SK-N-SH treated with all-trans-retinoic acid at 6 μM for 48 hours (cell line): ENCODE data around the gene SIDT1.

Experiments used
- BACH2 ChIP-seq: fragments of 250-450 bp; sonication (Bioruptor Pico); IDR thresholded peaks from 2 replicates; pipeline ENCODE4 v1.9.0; 2021; ENCODE audit warnings: mild to moderate bottlenecking, borderline replicate concordance
- CREB5 ChIP-seq: fragments of 250-450 bp; sonication (Bioruptor Pico); IDR thresholded peaks from 2 replicates; pipeline ENCODE4 v1.5.1; 2020; ENCODE audit warnings: low read depth, mild to moderate bottlenecking, moderate library complexity
- CSDC2 ChIP-seq: fragments of 250-450 bp; sonication (Bioruptor Pico); IDR thresholded peaks from 2 replicates; pipeline ENCODE4 v1.5.0; 2020; ENCODE audit warnings: mild to moderate bottlenecking, moderate library complexity
- ESRRG ChIP-seq: fragments of 250-450 bp; sonication (Bioruptor Pico); IDR thresholded peaks from 2 replicates; pipeline ENCODE4 v1.6.1; 2021; ENCODE audit warnings: mild to moderate bottlenecking
- PATZ1 ChIP-seq: fragments of 250-450 bp; sonication (Bioruptor Pico); IDR thresholded peaks from 2 replicates; pipeline ENCODE4 v1.8.0; 2020; ENCODE audit warnings: mild to moderate bottlenecking, moderate library complexity, borderline replicate concordance
- TCF4 ChIP-seq: fragments of 250-450 bp; sonication (Bioruptor Pico); IDR thresholded peaks from 2 replicates; pipeline ENCODE4 v1.8.0; 2021; ENCODE audit warnings: mild to moderate bottlenecking, moderate library complexity, borderline replicate concordance

DNA sequence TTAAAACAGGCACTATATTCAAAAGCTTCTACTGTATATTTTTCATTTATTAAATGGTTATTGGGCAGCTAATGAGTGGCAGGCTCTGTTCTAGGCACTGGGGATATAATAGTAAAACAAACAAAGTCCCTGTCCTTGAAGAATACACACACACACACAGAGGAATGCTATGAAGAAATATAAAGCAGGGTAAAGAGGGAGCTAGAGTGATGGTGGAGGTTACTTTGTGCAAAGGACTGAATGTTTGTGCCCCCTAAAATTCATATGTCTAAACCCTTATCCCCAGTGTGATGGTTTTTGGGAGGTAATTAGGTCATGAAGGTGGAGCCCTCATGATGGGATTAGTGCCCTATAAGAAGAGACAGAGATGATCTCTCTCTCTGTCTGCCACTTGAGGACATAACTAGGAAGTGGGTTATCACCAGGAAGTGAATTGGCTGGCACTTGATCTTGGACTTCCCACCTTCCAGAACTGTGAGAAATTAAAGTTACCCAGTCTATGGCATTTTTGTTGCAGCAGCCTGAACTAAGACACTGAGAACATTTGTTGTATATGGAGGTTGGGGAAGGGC, 132.3 kb downstream of the SIDT1 start:
- TF ChIP-seq PATZ1 (CRISPR knock-in tag) (no peak), TCF4 (CRISPR knock-in tag) (no peak), CSDC2 (CRISPR knock-in tag) (no peak), BACH2 (CRISPR knock-in tag) (no peak), ESRRG (no peak), CREB5 (CRISPR knock-in tag) (no peak)
